BLaER1 treated with 17β-estradiol and CSF1 and Interleukin-3, amounts not matched to agents 10 nM and 100 nM (cell line): ENCODE data around the gene MICAL3.

Experiments used
- H3K27ac ChIP-seq, 11 experiments: shearing (Covaris generic); formaldehyde crosslinking; 2 replicates each; pipeline ENCODE4 v1.8.1; 2022
- H3K27me3 ChIP-seq, 11 experiments: shearing (Covaris generic); formaldehyde crosslinking; 2 replicates each; pipeline ENCODE4 v1.8.1; 2022
- H3K36me3 ChIP-seq, 11 experiments: shearing (Covaris generic); formaldehyde crosslinking; 2 replicates each; pipeline ENCODE4 v1.8.1; 2022
- H3K4me1 ChIP-seq, 10 experiments: shearing (Covaris generic); formaldehyde crosslinking; 2 replicates each; pipeline ENCODE4 v1.8.1; 2022
- H3K4me2 ChIP-seq, 11 experiments: shearing (Covaris generic); formaldehyde crosslinking; 2 replicates each; pipeline ENCODE4 v1.8.1; 2022
- H3K4me3 ChIP-seq, 10 experiments: shearing (Covaris generic); formaldehyde crosslinking; 2 replicates each; pipeline ENCODE4 v1.8.1; 2022
- H3K9ac ChIP-seq, 11 experiments: shearing (Covaris generic); formaldehyde crosslinking; 2 replicates each; pipeline ENCODE4 v1.8.1; 2022
- H3K9me3 ChIP-seq, 11 experiments: shearing (Covaris generic); formaldehyde crosslinking; replicated peaks in 1 of 11; 2 replicates each; pipeline ENCODE4 v1.8.1; 2022
- H4K20me1 ChIP-seq, 11 experiments: shearing (Covaris generic); formaldehyde crosslinking; 2 replicates each; pipeline ENCODE4 v1.8.1; 2022
- Cebpa-rat ChIP-seq, 11 experiments: shearing (Covaris generic); IDR thresholded peaks; 2 replicates each; pipeline ENCODE4 v1.8.1; 2022

The MICAL3 gene

GRCh38 chr22:17897858-17898257 lies 126.5 kb downstream of the MICAL3 start:
- Histone ChIP-seq H3K27me3 (no peaks in the 10 kb centered on the region), H3K9me3 (no peaks in the 10 kb centered on the region), H4K20me1 (peaks cover 0 to 25% (median 11%) of the 10 kb centered on the region in 11 experiments; a peak in 9 of 22 replicates), H3K27ac (no peak overlapping the region), H3K4me1 (peaks cover 0 to 33% (median 15%) of the 10 kb centered on the region in 10 experiments; a peak in 12 of 20 replicates), H3K4me3 (no peak overlapping the region), H3K9ac (no peak overlapping the region), H3K36me3 (peaks cover 27 to 100% (median 87%) of the 10 kb centered on the region in 11 experiments), H3K4me2 (no peak overlapping the region)
- TF ChIP-seq Cebpa-rat (IDR thresholded peaks at IDR 0.05): no peak

DNA sequence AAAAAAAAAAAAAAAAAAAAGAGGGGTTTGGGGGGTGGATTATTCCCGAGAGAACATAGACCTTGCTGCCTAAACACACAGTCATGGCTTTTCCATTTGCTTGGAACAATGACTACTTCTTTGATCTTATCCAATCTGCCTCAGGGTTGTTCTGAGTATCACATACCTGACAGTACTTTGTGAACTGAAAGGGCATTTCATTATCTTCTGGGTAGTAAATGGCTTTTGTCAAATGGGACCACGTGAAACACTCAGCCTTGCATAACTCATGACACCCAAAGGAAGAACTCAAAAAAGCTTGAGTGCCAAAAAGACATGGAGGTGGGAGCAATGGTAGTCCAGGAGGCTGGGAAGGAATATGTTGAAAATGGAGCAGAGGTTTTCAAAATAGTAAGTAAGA lies 126.9 kb downstream of the MICAL3 start:
- H3K9ac ChIP-seq: no peak overlapping the region
- no peak overlapping the region for H3K27ac ChIP-seq
- H3K4me3 ChIP-seq: no peak overlapping the region
- peaks cover 0 to 30% (median 15%) of the 10 kb centered on the region in 10 experiments; a peak in 12 of 20 replicates for H3K4me1 ChIP-seq
- H3K4me2 ChIP-seq: no peak overlapping the region
- H3K27me3 ChIP-seq: no peaks in the 10 kb centered on the region
- TF ChIP-seq Cebpa-rat (IDR thresholded peaks at IDR 0.05): no peak
- no peaks in the 10 kb centered on the region for H3K9me3 ChIP-seq
- peaks cover 0 to 21% (median 8%) of the 10 kb centered on the region in 11 experiments; a peak in 7 of 22 replicates for H4K20me1 ChIP-seq
- H3K36me3 ChIP-seq: peaks cover 29 to 100% (median 89%) of the 10 kb centered on the region in 11 experiments

GRCh38 chr22:17896586-17896985 lies 127.8 kb downstream of the MICAL3 start:
- Histone ChIP-seq H4K20me1 (peaks cover 0 to 21% (median 5%) of the 10 kb centered on the region in 11 experiments; a peak in 5 of 22 replicates), H3K27ac (no peak overlapping the region), H3K9me3 (no peaks in the 10 kb centered on the region), H3K36me3 (peaks cover 33 to 100% (median 86%) of the 10 kb centered on the region in 11 experiments), H3K4me3 (no peak overlapping the region), H3K4me2 (no peak overlapping the region), H3K9ac (no peak overlapping the region), H3K4me1 (peaks cover 0 to 29% (median 15%) of the 10 kb centered on the region in 10 experiments; a peak in 12 of 20 replicates), H3K27me3 (no peaks in the 10 kb centered on the region)
- no peak for TF ChIP-seq Cebpa-rat (IDR thresholded peaks at IDR 0.05)

GRCh38 chr22:17893900-17894535 lies 130.3 kb downstream of the MICAL3 start:
- no peak overlapping the region for H3K4me2 ChIP-seq
- peaks cover 38 to 100% (median 82%) of the 10 kb centered on the region in 11 experiments for H3K36me3 ChIP-seq

GRCh38 chr22:17892376-17892775 lies 132.0 kb downstream of the MICAL3 start:
- Histone ChIP-seq H3K36me3 (peaks cover 44 to 98% (median 82%) of the 10 kb centered on the region in 11 experiments), H3K27me3 (no peaks in the 10 kb centered on the region), H3K9me3 (no peaks in the 10 kb centered on the region), H4K20me1 (peaks cover 0 to 9% (median 0%) of the 10 kb centered on the region in 11 experiments; a peak in 5 of 22 replicates), H3K9ac (no peak overlapping the region), H3K4me2 (no peak overlapping the region), H3K4me3 (no peak overlapping the region), H3K27ac (no peak overlapping the region), H3K4me1 (peaks cover 0 to 6% (median 0%) of the 10 kb centered on the region in 10 experiments; a peak in 2 of 20 replicates)
- TF ChIP-seq Cebpa-rat (IDR thresholded peaks at IDR 0.05): no peak

More at GRCh38 chr22:17893900-17894535, 130.3 kb downstream of the MICAL3 start:
- H3K4me1 ChIP-seq: peaks cover 0 to 6% (median 1%) of the 10 kb centered on the region in 10 experiments; a peak in 7 of 20 replicates
- H4K20me1 ChIP-seq: peaks cover 0 to 12% (median 0%) of the 10 kb centered on the region in 11 experiments; a peak in 4 of 22 replicates
- H3K4me3 ChIP-seq: no peak overlapping the region
- no peaks in the 10 kb centered on the region for H3K27me3 ChIP-seq
- H3K9ac ChIP-seq: no peak overlapping the region
- H3K9me3 ChIP-seq: no peaks in the 10 kb centered on the region
- H3K27ac ChIP-seq: no peak overlapping the region
- TF ChIP-seq Cebpa-rat (IDR thresholded peaks at IDR 0.05): no peak

GRCh38 chr22:17891481-17892167 lies 132.7 kb downstream of the MICAL3 start:
- no peak overlapping the region for H3K27ac ChIP-seq
- no peaks in the 10 kb centered on the region for H3K9me3 ChIP-seq
- no peak overlapping the region for H3K4me3 ChIP-seq
- peaks cover 0 to under 1% (median 0%) of the 10 kb centered on the region in 10 experiments; a peak in 2 of 20 replicates for H3K4me1 ChIP-seq
- H3K4me2 ChIP-seq: no peak overlapping the region
- H4K20me1 ChIP-seq: peaks cover 0 to 9% (median 0%) of the 10 kb centered on the region in 11 experiments; a peak in 4 of 22 replicates
- H3K36me3 ChIP-seq: peaks cover 48 to 98% (median 83%) of the 10 kb centered on the region in 11 experiments
- no peak overlapping the region for H3K9ac ChIP-seq
- no peaks in the 10 kb centered on the region for H3K27me3 ChIP-seq
- TF ChIP-seq Cebpa-rat (IDR thresholded peaks at IDR 0.05): no peak

- peaks cover 0 to 9% (median 0%) of the 10 kb centered on the region in 11 experiments; a peak in 4 of 22 replicates for H4K20me1 ChIP-seq
- H3K27ac ChIP-seq: no peak overlapping the region
- peaks cover 48 to 98% (median 83%) of the 10 kb centered on the region in 11 experiments for H3K36me3 ChIP-seq
- H3K9me3 ChIP-seq: no peaks in the 10 kb centered on the region
- no peak overlapping the region for H3K4me2 ChIP-seq
- no peak for TF ChIP-seq Cebpa-rat (IDR thresholded peaks at IDR 0.05)
- H3K4me3 ChIP-seq: no peak overlapping the region
- H3K27me3 ChIP-seq: no peaks in the 10 kb centered on the region
- H3K4me1 ChIP-seq: no peaks in the 10 kb centered on the region; a peak in 1 of 20 replicates
- no peak overlapping the region for H3K9ac ChIP-seq
Observed at GRCh38 chr22:17890892-17891291, 133.5 kb downstream of the MICAL3 start.

- Histone ChIP-seq H3K27ac (no peak overlapping the region), H3K27me3 (no peaks in the 10 kb centered on the region), H3K4me3 (no peak overlapping the region), H3K4me1 (no peaks in the 10 kb centered on the region; a peak in 1 of 20 replicates), H3K36me3 (peaks cover 53 to 98% (median 86%) of the 10 kb centered on the region in 11 experiments), H3K9ac (no peak overlapping the region), H4K20me1 (peaks cover 0 to 9% (median 0%) of the 10 kb centered on the region in 11 experiments; a peak in 4 of 22 replicates), H3K4me2 (no peak overlapping the region), H3K9me3 (no peaks in the 10 kb centered on the region)
- TF ChIP-seq Cebpa-rat (IDR thresholded peaks at IDR 0.05): no peak
Observed at GRCh38 chr22:17890245-17890671, 134.1 kb downstream of the MICAL3 start.

DNA sequence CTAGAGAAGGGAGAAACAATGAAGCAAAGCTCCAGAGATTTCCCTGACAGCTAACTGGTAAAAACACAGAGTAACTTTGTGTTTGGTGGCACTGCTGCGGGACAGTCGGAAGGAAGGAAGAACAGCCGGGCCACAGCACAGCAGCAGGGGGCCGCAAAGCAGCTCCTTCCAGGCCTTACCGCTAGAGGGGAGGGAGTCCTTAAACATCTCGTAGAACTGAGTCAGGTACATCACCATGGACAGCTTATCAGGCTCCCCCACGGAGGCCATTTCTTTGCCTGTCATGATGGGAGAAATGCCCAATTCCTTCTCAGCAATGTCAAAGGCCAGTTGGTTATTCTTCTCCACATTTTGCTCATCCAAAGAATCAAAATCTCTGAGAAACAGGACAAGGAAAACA lies 135.5 kb downstream of the MICAL3 start:
- TF ChIP-seq Cebpa-rat (IDR thresholded peaks at IDR 0.05): no peak
- Histone ChIP-seq H3K9me3 (no peaks in the 10 kb centered on the region), H3K4me1 (no peaks in the 10 kb centered on the region; a peak in 1 of 20 replicates), H3K27ac (no peak overlapping the region), H3K27me3 (no peaks in the 10 kb centered on the region), H3K36me3 (peaks cover 49 to 98% (median 84%) of the 10 kb centered on the region in 11 experiments; a peak in 21 of 22 replicates), H3K4me3 (no peak overlapping the region), H4K20me1 (peaks cover 0 to 21% (median 0%) of the 10 kb centered on the region in 11 experiments; a peak in 5 of 22 replicates), H3K4me2 (no peak overlapping the region), H3K9ac (no peak overlapping the region)
